Kidney tubule cell (primary cell): Measurements from ENCODE around the gene USP32.
"Not testable (repeated sequence)": the region's sequence is repeated elsewhere in the genome, so short reads cannot be mapped to it uniquely, and the experiment has no call there.

Experiments
- DNase-seq: peaks from one replicate; pipeline ENCODE4 v3.0.0-alpha.2; 2018; ENCODE audit warnings: low spot score

USP32 gene

GRCh38 chr17:60410001-60410400, 18.1 kb upstream of the USP32 start:
- DNase-seq = no peak

GRCh38 chr17:60406887-60407286, 15.0 kb upstream of the USP32 start:
- no peak for DNase-seq

DNA sequence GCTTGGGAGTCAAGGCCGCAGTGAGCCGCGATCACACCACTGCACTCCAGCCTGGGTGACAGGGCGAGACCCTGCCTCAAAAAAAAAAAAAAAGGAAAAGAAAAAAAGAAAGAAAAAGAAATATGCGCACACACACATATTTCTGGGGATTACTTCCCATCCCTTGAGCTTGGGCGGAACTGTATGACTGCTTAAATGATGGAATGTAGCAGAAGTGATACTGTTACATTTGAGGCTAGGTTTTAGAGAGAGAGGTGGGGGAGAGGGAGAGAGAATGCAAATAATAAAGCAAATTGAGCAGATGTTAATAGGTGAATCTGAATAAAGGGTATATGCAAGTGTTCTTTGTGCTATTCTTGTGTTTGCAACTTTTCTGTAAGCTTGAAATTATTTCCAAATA, 12.0 kb upstream of the USP32 start:
- no peak for DNase-seq

- DNase-seq = no peak
These were observed 11.5 kb upstream of the USP32 start for GRCh38 chr17:60403523-60403810.

DNA sequence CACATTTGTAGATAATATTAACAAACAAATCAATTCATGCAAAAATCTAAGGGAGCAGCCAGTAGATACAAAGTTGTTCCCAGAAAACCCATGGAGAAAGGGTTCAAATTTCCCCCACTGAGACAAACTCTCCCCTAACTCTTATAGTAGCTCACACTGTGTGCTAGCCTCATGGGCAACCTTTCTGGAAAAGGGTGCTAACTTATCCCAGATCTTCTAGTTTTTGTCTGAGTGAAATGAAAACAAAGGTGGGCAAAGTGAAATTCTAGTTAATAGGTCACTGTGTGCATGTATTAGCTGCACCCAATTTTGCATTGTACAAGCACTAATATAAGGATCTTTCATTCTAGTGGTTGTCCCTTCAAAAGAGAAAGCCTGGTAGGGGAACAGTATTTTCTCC, 9.9 kb upstream of the USP32 start:
- no peak for DNase-seq

- DNase-seq = no peak
These were observed 6.5 kb upstream of the USP32 start for GRCh38 chr17:60398227-60398959.

DNA sequence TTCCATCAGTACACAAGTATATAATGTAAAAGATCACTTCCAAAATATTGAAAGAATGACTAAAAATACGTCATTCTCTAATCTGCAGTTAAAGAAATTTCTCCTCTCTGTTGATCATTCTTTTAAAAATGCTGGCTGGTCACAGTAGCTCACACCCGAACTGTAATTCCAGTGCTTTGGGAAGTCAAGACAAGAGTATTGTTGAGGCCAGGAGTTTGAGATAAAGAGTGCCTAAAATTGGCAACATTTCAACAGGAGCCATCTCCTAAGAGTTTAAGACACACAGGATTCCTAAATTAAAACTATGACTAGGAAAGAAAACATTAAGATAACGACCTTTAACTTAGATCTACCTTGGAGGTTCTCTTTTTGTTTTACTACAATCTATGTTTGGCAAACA, 4.5 kb upstream of the USP32 start:
- no peak for DNase-seq

- no peak for DNase-seq
These were observed 3.7 kb upstream of the USP32 start for GRCh38 chr17:60395508-60396065.

- DNase-seq = peak; percentile 68
These were observed 2.1 kb upstream of the USP32 start for GRCh38 chr17:60393840-60394723.

DNA sequence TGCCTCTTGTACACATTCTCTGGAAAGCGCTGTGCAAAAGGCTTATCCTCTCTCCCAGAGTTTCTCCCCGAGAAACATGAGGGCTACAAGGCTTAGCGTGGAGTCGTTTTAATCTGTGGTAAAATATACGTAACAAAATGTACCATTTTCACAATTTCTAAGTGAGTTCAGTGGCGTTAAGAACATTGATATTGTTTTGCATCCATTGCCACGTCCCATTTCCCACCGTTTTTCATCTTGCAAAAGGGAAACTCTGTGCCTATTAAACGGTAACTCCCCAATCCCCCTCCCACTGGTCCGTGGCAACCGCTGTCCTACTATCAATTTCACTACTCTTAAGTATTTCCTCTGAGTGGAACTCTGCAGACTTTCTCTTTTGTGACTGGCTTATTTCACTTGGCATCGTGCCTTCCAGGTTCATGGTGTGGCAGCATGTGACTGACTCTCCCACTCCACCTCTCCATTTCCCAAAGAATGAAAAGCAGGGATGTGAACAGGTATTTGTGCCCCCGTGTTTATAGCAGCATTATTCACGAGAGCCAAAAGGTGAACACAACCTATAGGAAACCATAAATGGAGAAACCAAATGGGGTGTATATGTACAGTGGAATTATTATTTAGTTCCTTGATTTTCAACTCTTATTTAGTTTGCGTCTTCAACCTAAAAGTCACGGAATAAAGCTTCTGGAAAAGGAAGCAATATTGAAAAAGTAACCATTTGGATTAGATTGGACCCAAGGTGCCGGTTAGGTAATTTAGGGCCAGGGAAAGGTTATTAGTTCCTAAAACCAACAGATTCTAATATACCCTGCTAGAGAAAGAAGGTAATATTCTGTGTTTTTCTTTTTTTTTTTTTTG, 1.1 kb upstream of the USP32 start:
- DNase-seq = peak; percentile 72

DNA sequence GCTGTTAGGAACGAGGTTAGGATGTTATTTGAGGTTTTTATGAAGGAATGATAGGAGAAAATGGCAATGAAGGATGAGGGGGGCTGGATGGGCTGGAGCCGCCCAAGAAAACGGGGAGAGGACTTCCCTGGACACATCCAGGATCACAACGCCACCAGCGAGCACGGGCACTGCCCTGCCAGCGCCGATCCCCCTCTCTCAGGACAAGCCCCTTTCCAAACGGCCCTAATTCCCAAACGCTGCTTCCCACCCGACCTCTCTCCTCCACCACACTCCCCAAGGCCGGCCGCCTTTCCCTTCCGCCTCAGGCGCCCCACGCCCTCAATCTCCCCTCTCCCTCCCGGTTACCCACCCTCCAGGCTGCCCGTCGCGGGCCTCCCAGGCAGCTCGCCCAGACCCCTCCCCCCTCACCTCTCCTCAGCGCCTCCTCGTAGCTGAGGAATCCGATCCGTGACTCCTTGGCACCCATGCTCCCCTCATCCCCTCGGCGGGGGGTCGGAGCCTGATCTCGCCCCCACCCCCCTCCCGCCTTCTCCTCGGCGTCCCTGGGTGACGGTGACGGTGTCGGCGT, 377 bp downstream of the USP32 start:
- no peak for DNase-seq

- peak; percentile 42 for DNase-seq
These were observed 935 bp downstream of the USP32 start for GRCh38 chr17:60390925-60391470.

DNA sequence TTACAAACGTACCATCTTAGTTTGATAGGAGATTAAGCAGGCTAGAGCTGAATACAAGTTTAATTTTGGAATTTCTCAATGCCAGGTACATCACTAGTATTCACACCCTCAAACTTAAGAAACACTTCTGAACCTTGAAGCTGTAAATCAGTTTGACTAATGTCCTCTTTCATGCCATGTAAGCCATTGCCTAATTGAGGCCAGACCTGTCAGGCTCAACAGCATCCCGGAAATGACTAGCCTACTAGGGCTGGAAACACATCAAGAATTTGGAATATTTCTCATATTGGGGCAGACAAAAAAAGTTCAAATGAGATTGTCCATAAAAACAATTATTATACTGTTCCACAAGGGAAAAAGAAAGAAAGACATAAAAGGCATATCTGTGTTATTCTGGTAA, 1.7 kb downstream of the USP32 start:
- peak; percentile 57 for DNase-seq

- DNase-seq = no peak
These were observed 3.2 kb downstream of the USP32 start for GRCh38 chr17:60388742-60389141.

DNA sequence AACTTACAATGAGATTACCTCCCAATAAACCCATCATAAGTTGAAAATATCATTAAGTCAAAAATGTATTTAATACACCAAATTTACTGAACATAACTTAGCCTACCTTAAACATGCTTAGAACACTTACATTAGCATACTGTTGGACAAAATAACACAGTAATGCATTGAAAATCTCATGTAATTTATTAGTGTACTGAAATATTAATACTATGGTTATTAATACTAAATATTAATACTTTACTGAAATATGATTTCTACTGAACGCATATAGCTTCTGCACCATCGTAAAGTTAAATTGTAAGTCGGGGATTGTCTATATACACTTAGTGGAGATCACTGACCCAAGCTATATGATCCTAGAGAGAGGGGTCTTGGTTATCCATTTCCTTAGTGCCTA, 4.3 kb downstream of the USP32 start:
- no peak for DNase-seq

DNA sequence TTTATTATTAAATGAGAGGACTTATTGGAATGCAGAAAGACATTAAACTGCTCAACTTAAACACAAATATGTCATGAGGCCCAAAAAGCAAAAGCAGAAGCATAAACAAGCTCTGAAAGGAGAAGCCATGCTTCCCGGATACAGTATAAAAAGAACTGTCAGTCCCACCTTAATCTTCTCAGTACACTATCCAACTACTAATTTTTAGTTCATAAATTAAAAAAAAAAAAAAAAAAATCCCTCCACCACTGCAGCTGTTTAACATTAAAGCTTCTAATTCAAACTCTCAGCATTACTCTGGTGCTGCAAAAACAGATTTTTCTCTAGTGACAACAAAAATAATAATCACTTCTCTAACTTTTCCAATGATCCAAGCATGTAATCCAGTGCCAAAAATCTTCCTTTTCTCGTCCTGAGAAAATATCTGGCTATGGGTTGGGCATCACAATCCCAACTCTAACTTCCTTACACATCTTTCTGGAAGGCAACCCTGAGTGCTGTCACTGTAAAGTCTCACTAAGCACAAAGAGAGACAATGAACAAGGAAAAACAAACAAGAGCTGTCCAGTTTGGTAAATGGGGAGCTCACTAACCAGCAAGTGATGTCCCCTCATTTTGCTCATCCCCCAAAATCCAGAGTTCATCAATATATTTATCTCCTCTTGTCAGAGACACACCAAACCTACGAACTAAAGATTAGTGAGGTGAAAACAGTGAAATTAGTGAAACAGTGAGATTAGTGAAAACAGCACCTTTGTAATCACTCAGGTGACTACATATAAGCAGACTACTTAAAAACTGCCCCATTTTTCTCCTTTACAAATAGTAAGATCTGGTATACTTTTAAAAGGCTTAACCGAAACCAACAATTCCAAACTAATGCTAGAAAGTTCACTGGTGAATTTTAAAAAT, 5.5 kb downstream of the USP32 start:
- no peak for DNase-seq

DNA sequence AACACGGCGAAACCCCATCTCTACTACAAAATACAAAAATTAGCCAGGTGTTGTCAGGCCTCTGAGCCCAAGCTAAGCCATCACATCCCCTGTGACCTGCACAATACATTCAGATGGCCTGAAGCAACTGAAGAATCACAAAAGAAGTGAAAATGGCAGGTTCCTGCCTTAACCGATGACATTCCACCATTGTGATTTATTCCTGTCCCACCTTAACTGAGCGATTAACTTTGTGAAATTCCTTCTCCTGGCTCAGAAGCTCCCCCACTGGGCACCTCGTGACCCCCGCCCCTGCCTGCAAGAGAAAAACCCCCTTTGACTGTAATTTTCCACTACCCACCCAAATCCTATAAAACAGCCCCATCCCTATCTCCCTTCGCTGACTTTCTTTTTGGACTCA, 7.0 kb downstream of the USP32 start:
- not testable (repeated sequence) for DNase-seq

- no peak for DNase-seq
These were observed 8.6 kb downstream of the USP32 start for GRCh38 chr17:60383379-60383778.

DNA sequence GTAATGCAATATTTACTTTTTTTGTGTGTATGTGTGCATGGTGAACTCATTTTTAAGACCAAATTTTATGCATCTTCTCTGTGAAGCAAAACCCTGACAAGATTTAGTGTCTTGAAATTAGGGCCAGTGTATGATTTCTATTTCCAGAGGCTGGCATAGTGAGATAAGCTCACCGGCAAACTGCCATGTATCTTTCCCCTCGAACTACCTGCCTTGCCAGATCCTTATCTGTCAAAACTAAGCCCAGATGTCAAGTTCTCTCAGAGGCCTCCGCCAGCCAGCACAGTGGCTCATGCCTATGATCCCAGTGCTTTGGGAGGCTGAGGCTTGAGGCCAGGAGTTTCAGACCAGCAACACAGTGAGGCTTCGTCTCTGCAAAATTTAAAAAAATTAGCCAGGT, 10.0 kb downstream of the USP32 start:
- DNase-seq = no peak

DNA sequence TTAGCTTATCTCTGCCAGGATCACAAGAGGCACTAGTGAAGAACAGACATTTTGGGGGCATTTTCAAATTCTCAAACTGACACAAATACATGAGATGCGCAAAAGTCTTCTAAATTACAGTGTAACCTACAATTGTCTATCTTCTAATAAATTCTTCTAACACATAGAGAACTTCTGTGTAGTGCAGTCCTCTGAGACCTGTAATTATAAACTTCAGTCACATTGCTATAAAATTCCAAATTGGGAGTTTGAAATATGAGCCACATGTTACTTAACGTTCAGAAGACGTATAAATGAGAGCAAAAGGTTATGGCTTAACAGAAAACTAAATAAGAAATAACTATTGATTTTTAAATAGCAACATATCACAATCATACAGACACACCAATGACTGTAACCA, 12.5 kb downstream of the USP32 start:
- DNase-seq = not testable (repeated sequence)

GRCh38 chr17:60378187-60378586, 13.7 kb downstream of the USP32 start:
- DNase-seq = not testable (repeated sequence)
